Measurements from ENCODE around the gene PIGN.
"Not testable (repeated sequence)": the region's sequence is repeated elsewhere in the genome, so short reads cannot be mapped to it uniquely, and the experiment has no call there.

The PIGN gene

GRCh38 chr18:62186499-62186773, 420 bp downstream of the PIGN start:
- no peak for FAIRE-seq
- TF ChIP-seq POLR2AphosphoS5 (IDR thresholded peaks at IDR 0.05; ENCODE audit: low read depth, low read length) (no peak), PAX5 (IDR thresholded peaks at IDR 0.05; ENCODE audit: insufficient read depth, low read length, severe bottlenecking) (no peak), POU2F2 (IDR thresholded peaks at IDR 0.05; ENCODE audit: low read depth, low read length) (no peak), TAF1 (IDR thresholded peaks at IDR 0.05; ENCODE audit: low read depth, low read length) (no peak), SPI1 (IDR thresholded peaks at IDR 0.05; ENCODE audit: low read depth, low read length) (no peak), POLR2A (IDR thresholded peaks at IDR 0.05; ENCODE audit: low read depth, low read length) (no peak)
- DNase-seq (ENCODE audit: insufficient read length, low spot score), result no peak

- FAIRE-seq (no peak), DNase-seq (ENCODE audit: insufficient read length, low spot score) (no peak)
- TF ChIP-seq TAF1 (IDR thresholded peaks at IDR 0.05; ENCODE audit: low read depth, low read length) (no peak), POU2F2 (IDR thresholded peaks at IDR 0.05; ENCODE audit: low read depth, low read length) (no peak), POLR2A (IDR thresholded peaks at IDR 0.05; ENCODE audit: low read depth, low read length) (no peak), PAX5 (IDR thresholded peaks at IDR 0.05; ENCODE audit: insufficient read depth, low read length, severe bottlenecking) (no peak), SPI1 (IDR thresholded peaks at IDR 0.05; ENCODE audit: low read depth, low read length) (no peak), POLR2AphosphoS5 (IDR thresholded peaks at IDR 0.05; ENCODE audit: low read depth, low read length) (no peak)
These were observed 3.2 kb downstream of the PIGN start for GRCh38 chr18:62183578-62184195.

- no peak for DNase-seq (ENCODE audit: insufficient read length, low spot score)
- peak; percentile 67 for FAIRE-seq
- TF ChIP-seq SPI1 (IDR thresholded peaks at IDR 0.05; ENCODE audit: low read depth, low read length), result no peak
These were observed 4.6 kb downstream of the PIGN start for GRCh38 chr18:62182220-62182619.

- FAIRE-seq, result peak; percentile 77
- no peak for DNase-seq (ENCODE audit: insufficient read length, low spot score)
- TF ChIP-seq POU2F2 (IDR thresholded peaks at IDR 0.05; ENCODE audit: low read depth, low read length) (no peak), POLR2AphosphoS5 (IDR thresholded peaks at IDR 0.05; ENCODE audit: low read depth, low read length) (no peak), TAF1 (IDR thresholded peaks at IDR 0.05; ENCODE audit: low read depth, low read length) (no peak), SPI1 (IDR thresholded peaks at IDR 0.05; ENCODE audit: low read depth, low read length) (no peak), PAX5 (IDR thresholded peaks at IDR 0.05; ENCODE audit: insufficient read depth, low read length, severe bottlenecking) (no peak), POLR2A (IDR thresholded peaks at IDR 0.05; ENCODE audit: low read depth, low read length) (no peak)
These were observed 7.6 kb downstream of the PIGN start for GRCh38 chr18:62179213-62179612.

- no peak for DNase-seq (ENCODE audit: insufficient read length, low spot score)
- FAIRE-seq, result no peak
- TF ChIP-seq PAX5 (IDR thresholded peaks at IDR 0.05; ENCODE audit: insufficient read depth, low read length, severe bottlenecking) (no peak), TAF1 (IDR thresholded peaks at IDR 0.05; ENCODE audit: low read depth, low read length) (no peak), POLR2AphosphoS5 (IDR thresholded peaks at IDR 0.05; ENCODE audit: low read depth, low read length) (no peak), SPI1 (IDR thresholded peaks at IDR 0.05; ENCODE audit: low read depth, low read length) (no peak), POU2F2 (IDR thresholded peaks at IDR 0.05; ENCODE audit: low read depth, low read length) (no peak), POLR2A (IDR thresholded peaks at IDR 0.05; ENCODE audit: low read depth, low read length) (no peak)
These were observed 9.6 kb downstream of the PIGN start for GRCh38 chr18:62177271-62177670.

- no peak for DNase-seq (ENCODE audit: insufficient read length, low spot score)
- FAIRE-seq, result no peak
- TF ChIP-seq POLR2A (IDR thresholded peaks at IDR 0.05; ENCODE audit: low read depth, low read length), result no peak
- TF ChIP-seq POLR2AphosphoS5 (IDR thresholded peaks at IDR 0.05; ENCODE audit: low read depth, low read length), result no peak
- no peak for TF ChIP-seq TAF1 (IDR thresholded peaks at IDR 0.05; ENCODE audit: low read depth, low read length)
- no peak for TF ChIP-seq PAX5 (IDR thresholded peaks at IDR 0.05; ENCODE audit: insufficient read depth, low read length, severe bottlenecking)
These were observed 11.3 kb downstream of the PIGN start for GRCh38 chr18:62175521-62175920.

GRCh38 chr18:62172298-62172697, 14.6 kb downstream of the PIGN start:
- TF ChIP-seq SPI1 (IDR thresholded peaks at IDR 0.05; ENCODE audit: low read depth, low read length), result no peak
- no peak for TF ChIP-seq POLR2A (IDR thresholded peaks at IDR 0.05; ENCODE audit: low read depth, low read length)
- no peak for TF ChIP-seq POU2F2 (IDR thresholded peaks at IDR 0.05; ENCODE audit: low read depth, low read length)
- TF ChIP-seq TAF1 (IDR thresholded peaks at IDR 0.05; ENCODE audit: low read depth, low read length), result no peak
- no peak for TF ChIP-seq POLR2AphosphoS5 (IDR thresholded peaks at IDR 0.05; ENCODE audit: low read depth, low read length)
- no peak for TF ChIP-seq PAX5 (IDR thresholded peaks at IDR 0.05; ENCODE audit: insufficient read depth, low read length, severe bottlenecking)
- no peak for DNase-seq (ENCODE audit: insufficient read length, low spot score)
- FAIRE-seq, result no peak

GRCh38 chr18:62170857-62171256, 16.0 kb downstream of the PIGN start:
- DNase-seq (ENCODE audit: insufficient read length, low spot score), result no peak
- TF ChIP-seq POU2F2 (IDR thresholded peaks at IDR 0.05; ENCODE audit: low read depth, low read length), result no peak
- no peak for TF ChIP-seq PAX5 (IDR thresholded peaks at IDR 0.05; ENCODE audit: insufficient read depth, low read length, severe bottlenecking)
- TF ChIP-seq TAF1 (IDR thresholded peaks at IDR 0.05; ENCODE audit: low read depth, low read length), result no peak
- TF ChIP-seq SPI1 (IDR thresholded peaks at IDR 0.05; ENCODE audit: low read depth, low read length), result no peak
- TF ChIP-seq POLR2AphosphoS5 (IDR thresholded peaks at IDR 0.05; ENCODE audit: low read depth, low read length), result no peak
- no peak for TF ChIP-seq POLR2A (IDR thresholded peaks at IDR 0.05; ENCODE audit: low read depth, low read length)
- FAIRE-seq, result no peak

- not testable (repeated sequence) for FAIRE-seq
These were observed 20.3 kb downstream of the PIGN start for GRCh38 chr18:62166524-62166923.

GRCh38 chr18:62165583-62165982, 21.3 kb downstream of the PIGN start:
- TF ChIP-seq POLR2AphosphoS5 (IDR thresholded peaks at IDR 0.05; ENCODE audit: low read depth, low read length) (no peak), PAX5 (IDR thresholded peaks at IDR 0.05; ENCODE audit: insufficient read depth, low read length, severe bottlenecking) (no peak), POLR2A (IDR thresholded peaks at IDR 0.05; ENCODE audit: low read depth, low read length) (no peak), TAF1 (IDR thresholded peaks at IDR 0.05; ENCODE audit: low read depth, low read length) (no peak), SPI1 (IDR thresholded peaks at IDR 0.05; ENCODE audit: low read depth, low read length) (no peak), POU2F2 (IDR thresholded peaks at IDR 0.05; ENCODE audit: low read depth, low read length) (no peak)
- FAIRE-seq (no peak), DNase-seq (ENCODE audit: insufficient read length, low spot score) (no peak)

More at GRCh38 chr18:62166524-62166923, 20.3 kb downstream of the PIGN start:
- not testable (repeated sequence) for DNase-seq (ENCODE audit: insufficient read length, low spot score)
